OCI-LY1 (cell line): ENCODE data around the gene DIP2C.

Experiments
- CTCF ChIP-seq: fragments of 200-600 bp; sonication (generic), shearing (Covaris generic); IDR thresholded peaks from 2 replicates; pipeline ENCODE4 v1.5.1; 2017; ENCODE audit warnings: mild to moderate bottlenecking, antibody characterized with exemption, low read length, moderate library complexity, mixed read lengths
- EZH2 ChIP-seq: fragments of 200-600 bp; sonication (generic), shearing (Covaris generic); IDR thresholded peaks from 2 replicates; pipeline ENCODE4 v1.8.0; 2017; ENCODE audit warnings: borderline replicate concordance, mixed run types, mild to moderate bottlenecking, antibody characterized with exemption, low read length, moderate library complexity, mixed read lengths

DNA sequence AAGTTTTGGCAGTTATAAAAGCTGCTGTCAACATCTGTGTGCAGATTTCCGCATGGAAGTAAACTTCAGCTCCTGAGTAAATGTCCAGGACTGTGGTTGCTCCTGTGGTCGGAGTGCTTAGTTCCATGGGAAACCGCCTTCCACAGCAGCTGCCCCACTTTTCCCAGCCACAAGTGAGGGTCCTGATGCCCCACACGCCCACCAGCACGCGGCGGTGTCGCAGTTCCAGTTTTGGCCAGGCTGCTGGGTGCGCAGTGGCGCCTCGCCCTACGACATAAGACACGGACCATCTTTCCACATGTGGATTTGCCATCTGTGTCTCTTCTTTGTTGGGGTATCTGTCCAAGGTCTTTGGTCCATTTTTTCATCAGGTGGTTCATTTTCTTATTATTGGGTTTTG, 167.1 kb downstream of the DIP2C start:
- TF ChIP-seq CTCF (no peak), EZH2 (no peak)
